Lung microvascular endothelial cell (primary cell): Measurements from ENCODE around the gene PFKFB3. TPM values are rescaled to one million over a fixed set of nuclear protein-coding genes. Genes with fewer than 3 reads are reported as not detected.
"Not testable (repeated sequence)": the region's sequence is repeated elsewhere in the genome, so short reads cannot be mapped to it uniquely, and the experiment has no call there.

Experiments used
- DNase-seq, 2 donors: peaks; one replicate each; pipeline versions ENCODE4 v3.0.0 to v3.0.0-alpha.2; 2010; ENCODE audit warnings: low read depth in 2 of 2
- total RNA-seq: library from RNA; depleted of rRNA; stranded (reverse); fragments of >200 nt; gene quantifications from 2 replicates; pipeline ENCODE4 v1.2.1, GENCODE V29; 2014

PFKFB3 gene
- total RNA-seq, 1 donor from 2014 or later = 21.0 TPM

- no peak for DNase-seq
These were observed 33.8 kb downstream of the PFKFB3 start for GRCh38 chr10:6236349-6237198.

- no peak for DNase-seq
These were observed 34.4 kb downstream of the PFKFB3 start for GRCh38 chr10:6237199-6237530.

DNA sequence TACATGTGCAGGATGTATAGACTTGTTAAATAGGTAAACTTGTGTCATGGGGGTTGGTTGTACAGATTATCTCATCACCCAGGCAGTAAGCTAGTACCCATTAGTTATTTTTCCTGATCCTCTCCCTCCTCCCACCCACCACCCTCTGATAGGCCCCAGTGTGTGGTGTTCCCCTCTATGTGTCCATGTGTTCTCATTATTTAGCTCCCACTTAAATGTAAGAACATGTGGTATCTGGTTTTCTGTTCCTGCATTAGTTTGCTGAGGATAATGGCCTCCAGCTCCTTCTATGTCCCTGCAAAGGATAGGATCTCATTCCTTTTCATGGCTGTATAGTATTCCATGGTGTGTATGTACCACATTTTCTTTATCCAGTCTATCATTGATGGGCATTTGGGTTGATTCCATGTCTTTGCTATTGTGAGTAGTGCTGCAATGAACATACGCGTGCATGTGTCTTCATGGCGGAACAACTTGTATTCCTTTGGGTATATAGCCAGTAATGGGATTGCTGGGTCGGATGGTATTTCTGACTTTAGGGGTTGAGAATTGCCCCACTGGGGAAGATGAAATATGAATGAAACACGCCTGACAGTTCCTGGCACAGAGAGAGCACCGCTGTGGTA lies 36.0 kb downstream of the PFKFB3 start:
- DNase-seq = not testable (repeated sequence)

GRCh38 chr10:6239213-6239991 lies 36.7 kb downstream of the PFKFB3 start:
- DNase-seq = peak; percentile 88 to 98

GRCh38 chr10:6240254-6240653 lies 37.5 kb downstream of the PFKFB3 start:
- DNase-seq = no peak

- DNase-seq = no peak
These were observed 39.4 kb downstream of the PFKFB3 start for GRCh38 chr10:6242089-6242488.

DNA sequence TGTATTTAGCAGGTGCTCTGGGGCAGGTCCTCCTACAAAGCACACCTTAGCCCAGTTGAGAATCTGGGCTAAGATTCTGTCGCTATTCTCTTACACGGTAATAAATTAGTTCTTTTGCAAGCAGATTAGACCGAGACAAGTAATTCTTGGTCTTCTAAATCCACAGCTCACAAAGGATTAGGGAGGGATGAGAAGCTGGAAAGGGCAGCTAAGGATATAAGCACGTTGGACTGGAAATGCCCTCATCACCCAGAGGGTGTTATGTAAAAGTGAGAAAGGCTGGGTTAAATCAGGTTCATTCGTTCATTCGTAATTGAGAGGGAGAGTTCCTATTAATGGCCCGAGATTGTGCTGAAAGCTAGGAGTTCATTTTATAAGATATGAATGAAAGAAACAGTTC lies 41.8 kb downstream of the PFKFB3 start:
- DNase-seq = no peak

DNA sequence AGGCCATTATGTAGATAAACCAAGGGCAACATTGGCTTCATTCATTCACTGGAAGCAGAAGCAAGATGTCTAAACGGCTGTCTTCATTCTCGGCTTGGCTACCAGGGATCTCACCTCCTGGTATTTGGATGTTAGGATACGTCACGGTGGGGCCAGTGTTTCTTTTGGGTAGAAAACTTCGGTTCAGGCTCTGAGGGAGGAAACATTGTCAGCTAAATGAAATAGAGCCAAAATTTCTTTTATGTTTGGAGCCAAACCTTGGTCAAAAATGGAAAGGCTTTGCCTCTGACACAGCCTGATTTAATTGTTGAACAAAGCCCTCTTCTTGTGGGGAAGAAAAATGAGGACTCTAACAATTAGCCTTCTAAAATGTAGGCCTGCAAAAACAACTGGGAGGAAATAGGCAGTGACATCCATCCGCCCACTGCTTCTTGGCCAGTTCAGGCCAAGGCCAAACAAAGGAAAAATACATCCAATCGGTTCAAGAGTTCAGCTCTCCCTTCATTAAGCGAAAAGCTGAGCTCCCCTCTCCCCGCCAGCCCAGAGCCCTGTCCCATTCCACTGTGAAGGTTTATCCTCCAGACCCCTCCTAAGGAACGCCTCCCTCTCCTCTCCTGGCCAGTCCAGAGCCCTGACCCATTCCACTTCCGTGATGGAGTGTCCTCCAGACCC lies 44.4 kb downstream of the PFKFB3 start:
- DNase-seq = peak; percentile 43 to 66

DNA sequence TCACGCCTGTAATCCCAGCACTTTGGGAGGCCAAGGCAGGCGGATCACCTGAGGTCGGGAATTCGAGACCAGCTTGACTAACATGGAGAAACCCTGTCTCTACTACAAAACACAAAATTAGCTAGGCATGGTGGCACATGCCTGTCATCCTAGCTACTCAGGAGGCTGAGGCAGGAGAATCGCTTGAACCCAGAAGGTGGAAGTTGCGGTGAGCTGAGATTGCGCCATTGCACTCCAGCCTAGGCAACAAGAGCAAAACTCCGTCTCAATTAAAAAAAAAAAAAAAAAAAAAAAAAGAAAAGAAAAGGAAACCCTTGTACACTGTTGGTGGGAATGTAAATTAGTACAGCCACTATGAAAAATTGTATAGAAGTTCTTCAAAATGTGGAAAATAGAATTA lies 46.2 kb downstream of the PFKFB3 start:
- not testable (repeated sequence) for DNase-seq

- DNase-seq = no peak
These were observed 47.0 kb downstream of the PFKFB3 start for GRCh38 chr10:6249698-6250097.

GRCh38 chr10:6250745-6251144 lies 48.0 kb downstream of the PFKFB3 start:
- no peak for DNase-seq

GRCh38 chr10:6254201-6254600 lies 51.5 kb downstream of the PFKFB3 start:
- DNase-seq = no peak

GRCh38 chr10:6255548-6256061 lies 52.9 kb downstream of the PFKFB3 start:
- no peak for DNase-seq

GRCh38 chr10:6256439-6256838 lies 53.7 kb downstream of the PFKFB3 start:
- DNase-seq = no peak

DNA sequence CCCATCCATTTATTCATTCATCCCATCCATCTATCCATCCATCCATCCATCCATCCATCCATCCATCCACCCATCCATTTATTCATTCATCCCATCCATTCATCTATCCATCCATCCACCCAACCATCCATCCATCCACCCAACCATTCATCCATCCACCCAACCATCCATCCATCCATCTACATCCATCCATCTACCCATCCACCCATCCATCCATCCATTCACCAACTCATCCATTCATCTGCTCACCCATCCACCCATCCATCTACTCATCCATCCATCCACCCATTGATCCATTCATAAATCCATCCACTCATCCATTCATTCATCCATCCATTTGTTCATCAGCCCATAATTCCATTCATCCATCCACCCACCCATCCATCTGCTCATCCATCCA lies 56.4 kb downstream of the PFKFB3 start:
- DNase-seq = no peak

GRCh38 chr10:6260843-6261242 lies 58.1 kb downstream of the PFKFB3 start:
- no peak for DNase-seq

DNA sequence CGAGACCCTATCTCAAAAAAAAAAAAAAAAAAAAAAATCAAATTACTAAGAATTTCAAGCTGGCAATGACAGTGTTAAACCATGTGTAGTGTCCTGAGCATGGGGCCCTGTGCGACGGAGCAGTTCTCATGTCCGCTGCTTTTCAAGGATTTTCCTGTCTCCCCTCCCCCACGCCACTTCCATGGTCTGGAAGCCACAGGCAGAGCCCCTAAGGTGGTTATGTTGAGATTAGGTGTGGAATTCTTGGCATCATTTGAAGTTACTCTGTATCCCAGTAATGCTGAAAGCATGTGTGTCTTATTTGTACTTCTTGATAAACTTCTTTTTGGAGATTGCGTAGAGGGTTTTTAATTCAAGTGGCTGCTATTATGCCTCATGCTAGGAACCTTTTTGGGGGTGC lies 65.2 kb downstream of the PFKFB3 start:
- no peak for DNase-seq

DNA sequence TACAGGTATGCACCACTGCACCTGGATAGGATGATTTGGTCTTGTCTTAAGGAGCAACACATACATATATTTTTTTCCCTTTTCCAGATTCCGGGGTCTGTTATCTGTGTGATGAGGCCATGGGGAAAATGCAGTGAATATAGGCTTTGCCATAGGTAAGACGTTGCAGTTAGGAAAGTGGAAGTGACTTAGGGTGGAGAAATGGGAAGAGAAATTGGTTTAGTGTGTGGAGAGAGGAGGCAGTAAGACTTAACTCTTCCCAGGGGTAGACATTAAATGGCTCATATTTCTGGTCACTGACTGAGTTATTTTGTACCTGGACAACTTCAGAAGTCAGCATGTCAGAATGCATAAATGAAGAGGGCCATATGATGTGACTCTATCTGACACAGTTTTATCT lies 66.7 kb downstream of the PFKFB3 start:
- no peak for DNase-seq

- DNase-seq = peak in 1 of 2 donors; percentile 36
These were observed 67.5 kb downstream of the PFKFB3 start for GRCh38 chr10:6269953-6270867.

DNA sequence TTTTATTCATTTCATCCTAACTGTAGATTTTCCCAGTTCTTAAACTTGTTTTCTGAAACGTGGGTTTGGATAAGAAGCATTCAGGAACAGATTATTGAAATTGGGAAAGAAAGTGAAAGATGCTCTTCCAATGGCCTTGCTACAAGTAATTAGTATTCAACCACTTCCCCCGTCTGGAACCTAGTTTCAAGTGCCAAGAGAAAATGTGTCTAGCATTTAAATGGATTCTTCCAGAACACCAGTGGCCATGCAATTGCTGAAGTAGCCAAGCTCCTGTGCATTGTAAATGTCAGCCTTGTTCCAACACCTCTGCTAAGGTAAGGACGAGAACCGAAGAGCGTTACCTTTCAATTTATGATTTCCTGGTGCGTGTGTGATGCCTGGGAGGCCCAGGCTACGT lies 68.2 kb downstream of the PFKFB3 start:
- no peak for DNase-seq

GRCh38 chr10:6271663-6272062 lies 68.9 kb downstream of the PFKFB3 start:
- no peak for DNase-seq
